ENCODE results near the gene SLC35B1. TPM values are rescaled to one million over a fixed set of nuclear protein-coding genes. Genes with fewer than 3 reads are reported as not detected.

Gene SLC35B1
- total RNA-seq, 2 donors from 2014 or later: 59.4 to 80.5 TPM

DNA sequence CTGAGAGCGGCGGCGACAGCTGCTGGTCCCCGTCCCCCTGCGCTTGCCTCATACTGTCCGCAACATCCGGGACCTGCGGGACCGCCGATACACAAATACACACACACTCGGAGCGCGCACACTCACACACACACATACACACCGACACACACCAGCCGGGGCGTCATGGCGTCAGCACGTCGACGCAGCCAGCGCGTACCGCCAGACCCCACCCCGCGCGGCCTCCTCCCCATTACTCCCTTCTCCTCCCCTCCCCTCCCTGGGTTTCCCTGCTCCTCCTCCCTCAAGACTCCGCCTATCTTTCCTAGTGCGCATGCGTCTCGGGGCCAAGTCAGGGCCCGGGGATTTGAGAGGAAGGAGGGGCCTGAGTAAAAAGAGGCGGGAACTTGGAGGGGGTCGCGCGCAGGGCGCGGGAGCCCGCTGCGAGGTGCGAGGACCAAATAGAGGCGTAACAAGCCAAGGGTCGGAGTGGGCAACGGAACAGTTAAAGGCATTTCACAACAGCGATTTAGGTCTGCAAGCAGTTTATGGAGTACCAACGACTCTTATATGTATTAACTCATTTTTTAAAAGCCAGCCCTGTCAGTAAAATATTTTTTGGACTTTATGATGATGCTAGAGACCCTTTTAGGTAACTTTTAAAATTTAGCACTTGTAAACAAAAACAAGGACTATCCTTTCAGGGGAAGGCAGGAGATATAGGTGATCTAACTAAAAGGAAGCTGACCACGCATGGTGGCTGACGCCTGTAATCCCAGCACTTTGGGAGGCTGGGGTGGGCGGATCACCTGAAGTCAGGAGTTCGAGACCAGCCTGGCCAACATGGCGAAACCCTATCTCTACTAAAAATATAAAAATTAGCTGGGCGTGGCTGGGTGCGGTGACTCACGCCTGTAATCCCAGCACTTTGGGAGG, 29.6 kb downstream of the SLC35B1 start, which contains the start of gene SPOP:
Gene SPOP, minus strand, starts transcription at position 165 of the 915 bp plus-strand sequence. CDS start 55,287 bp downstream, outside the sequence.
- Histone ChIP-seq H3K27me3 (ENCODE audit: control insufficient read depth, insufficient read depth, low read length, poor library complexity, severe bottlenecking) (no peaks in the 10 kb centered on the region), H3K9me3 (ENCODE audit: control insufficient read depth, low read length) (peaks cover 4% of the 10 kb centered on the region), H3K27ac (ENCODE audit: low read depth, low read length) (peak within 1 kb of the TSS; percentile 95), H3K36me3 (ENCODE audit: control insufficient read depth, insufficient read depth, low read length) (peaks cover 10% of the 10 kb centered on the region), H3K4me1 (ENCODE audit: control insufficient read depth, insufficient read depth, low read length) (peaks cover 4% of the 10 kb centered on the region), H3K4me3 (ENCODE audit: low read length) (peak within 1 kb of the TSS; percentile 88), H3K9ac (ENCODE audit: extremely low read depth, low read length, poor library complexity, severe bottlenecking) (peak within 1 kb of the TSS; percentile 85)
- Mint-ChIP-seq H3K4me1 (peaks cover 20% of the 10 kb centered on the region), H3K27me3 (ENCODE audit: insufficient read depth) (peaks cover 7% of the 10 kb centered on the region), H3K36me3 (ENCODE audit: low read depth) (peaks cover 19% of the 10 kb centered on the region), H3K9me3 (peaks cover 5% of the 10 kb centered on the region), H3K27ac (peak within 1 kb of the TSS; percentile 99), H3K4me3 (peak within 1 kb of the TSS; percentile 88)
- DNase-seq: peak; percentile 100
- TF ChIP-seq, protein P1, sequence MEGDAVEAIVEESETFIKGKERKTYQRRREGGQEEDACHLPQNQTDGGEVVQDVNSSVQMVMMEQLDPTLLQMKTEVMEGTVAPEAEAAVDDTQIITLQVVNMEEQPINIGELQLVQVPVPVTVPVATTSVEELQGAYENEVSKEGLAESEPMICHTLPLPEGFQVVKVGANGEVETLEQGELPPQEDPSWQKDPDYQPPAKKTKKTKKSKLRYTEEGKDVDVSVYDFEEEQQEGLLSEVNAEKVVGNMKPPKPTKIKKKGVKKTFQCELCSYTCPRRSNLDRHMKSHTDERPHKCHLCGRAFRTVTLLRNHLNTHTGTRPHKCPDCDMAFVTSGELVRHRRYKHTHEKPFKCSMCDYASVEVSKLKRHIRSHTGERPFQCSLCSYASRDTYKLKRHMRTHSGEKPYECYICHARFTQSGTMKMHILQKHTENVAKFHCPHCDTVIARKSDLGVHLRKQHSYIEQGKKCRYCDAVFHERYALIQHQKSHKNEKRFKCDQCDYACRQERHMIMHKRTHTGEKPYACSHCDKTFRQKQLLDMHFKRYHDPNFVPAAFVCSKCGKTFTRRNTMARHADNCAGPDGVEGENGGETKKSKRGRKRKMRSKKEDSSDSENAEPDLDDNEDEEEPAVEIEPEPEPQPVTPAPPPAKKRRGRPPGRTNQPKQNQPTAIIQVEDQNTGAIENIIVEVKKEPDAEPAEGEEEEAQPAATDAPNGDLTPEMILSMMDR (conservative IDR thresholded peaks at IDR 0.05): no peak
- 17 to 54% methylated on average over 10 to 53 of the region's 53 CpGs for whole genome bisulfite sequencing, 2 experiments (ENCODE audit: insufficient coverage in 1 of 2, insufficient read length in 1 of 2)

DNA sequence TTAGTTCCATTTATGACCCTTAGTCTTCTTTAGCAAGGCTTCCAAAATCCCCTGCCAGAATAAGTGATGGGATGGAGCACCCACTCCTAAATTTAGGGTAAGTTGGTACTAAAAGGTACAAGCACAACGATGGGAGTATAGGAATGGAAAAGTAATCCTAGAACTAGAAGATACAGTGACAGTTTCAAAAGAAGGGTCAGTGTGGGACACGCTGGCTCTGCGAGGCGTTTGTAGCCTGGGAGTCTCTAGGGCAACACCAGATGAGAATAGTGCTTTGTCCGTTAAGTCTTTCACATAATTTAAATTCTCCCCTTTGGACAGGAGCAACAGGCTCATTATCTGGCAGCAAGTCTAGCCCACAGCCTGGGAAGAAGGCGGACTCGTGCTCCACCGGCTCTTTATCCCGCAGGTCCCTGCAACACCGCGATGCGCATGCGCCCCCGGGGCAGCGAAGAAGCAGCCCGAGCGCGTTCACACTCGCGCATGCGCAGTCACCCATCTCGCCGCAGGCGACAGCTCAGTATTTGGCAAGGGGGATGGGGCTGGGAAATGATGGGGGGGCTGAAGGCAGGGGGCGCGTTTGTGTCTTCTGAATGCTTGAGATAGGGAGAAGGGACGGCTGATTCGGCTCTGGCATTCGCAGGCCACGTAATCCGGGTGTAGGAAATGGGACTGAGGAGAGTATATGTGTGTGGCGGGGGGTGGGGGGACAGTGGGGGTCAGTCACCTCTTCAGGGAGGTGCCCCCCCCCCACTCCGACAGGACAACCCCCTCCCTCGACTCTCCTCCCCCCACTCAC, 30.4 kb downstream of the SLC35B1 start:
- H3K27ac Mint-ChIP-seq: peak overlapping the region; percentile 99

More for the DNA sequence above, 30.4 kb downstream of the SLC35B1 start:
- H3K27ac ChIP-seq (ENCODE audit: low read depth, low read length): peak overlapping the region; percentile 95
- DNase-seq: peak; percentile 99
- peaks cover 21% of the 10 kb centered on the region for H3K36me3 Mint-ChIP-seq (ENCODE audit: low read depth)
- peak overlapping the region; percentile 88 for H3K4me3 Mint-ChIP-seq
- no peaks in the 10 kb centered on the region for H3K27me3 ChIP-seq (ENCODE audit: control insufficient read depth, insufficient read depth, low read length, poor library complexity, severe bottlenecking)
- H3K27me3 Mint-ChIP-seq (ENCODE audit: insufficient read depth): peaks cover 7% of the 10 kb centered on the region
- peaks cover 10% of the 10 kb centered on the region for H3K36me3 ChIP-seq (ENCODE audit: control insufficient read depth, insufficient read depth, low read length)
- H3K4me1 Mint-ChIP-seq: peaks cover 20% of the 10 kb centered on the region
- peak overlapping the region; percentile 85 for H3K9ac ChIP-seq (ENCODE audit: extremely low read depth, low read length, poor library complexity, severe bottlenecking)
- H3K9me3 Mint-ChIP-seq: peaks cover 5% of the 10 kb centered on the region
- TF ChIP-seq, protein P1 (conservative IDR thresholded peaks at IDR 0.05): peak; percentile 14
- WGBS, 2 experiments (ENCODE audit: insufficient coverage in 1 of 2, insufficient read length in 1 of 2): 1 to 2% methylated on average over 17 to 31 of the region's 34 CpGs
- H3K4me1 ChIP-seq (ENCODE audit: control insufficient read depth, insufficient read depth, low read length): peaks cover 4% of the 10 kb centered on the region
- H3K4me3 ChIP-seq (ENCODE audit: low read length): peak overlapping the region; percentile 88
- peaks cover 4% of the 10 kb centered on the region for H3K9me3 ChIP-seq (ENCODE audit: control insufficient read depth, low read length)

Measured in endodermal cell (in vitro differentiated cells).